A673 (cell line): ENCODE measurements around the gene KCNG2.

ENCODE experiments used
- CTCF ChIP-seq: fragments of 300-800, 200-600 bp; sonication (generic); conservative IDR thresholded peaks from 2 replicates; pipeline ENCODE4 v1.5.1; 2017; ENCODE audit warnings: low read depth, mild to moderate bottlenecking, antibody characterized with exemption, low read length, moderate library complexity, mixed read lengths
- EZH2 ChIP-seq: fragments of 200-600 bp; sonication (generic); IDR thresholded peaks from 2 replicates; pipeline ENCODE4 v1.6.1; 2017; ENCODE audit warnings: borderline replicate concordance, low read depth, mild to moderate bottlenecking, mixed read lengths, antibody characterized with exemption, low read length; ENCODE audit not compliant: poor library complexity, severe bottlenecking

GRCh38 chr18:79874553-79875530, 77.1 kb downstream of the KCNG2 start:
- TF ChIP-seq EZH2 (no peak), CTCF (no peak)
